Osteoblast (primary cell): ENCODE data around the gene RNF148. TPM values are rescaled to one million over a fixed set of nuclear protein-coding genes. Genes with fewer than 3 reads are reported as not detected.

Source experiments
- DNase-seq: peaks from one replicate; pipeline ENCODE4 v3.0.0; 2011; ENCODE audit warnings: low spot score, mixed read lengths; ENCODE audit not compliant: insufficient read length; ENCODE audit errors: missing footprints
- H2AFZ ChIP-seq: 2 replicates; pipeline ENCODE4 v1.6.0; 2011; ENCODE audit warnings: mild to moderate bottlenecking, low read length
- H3K27ac ChIP-seq: 2 replicates; pipeline ENCODE4 v1.5.1; 2011; ENCODE audit warnings: mild to moderate bottlenecking, low read depth, low read length, moderate library complexity
- H3K27me3 ChIP-seq: 2 replicates; pipeline ENCODE4 v1.6.0; 2012; ENCODE audit warnings: mild to moderate bottlenecking, control low read depth, inconsistent platforms, low read length, moderate library complexity; ENCODE audit not compliant: insufficient read depth
- H3K36me3 ChIP-seq: 2 replicates; pipeline ENCODE4 v1.5.1; 2011; ENCODE audit warnings: mild to moderate bottlenecking, low read length, control low read depth, moderate library complexity; ENCODE audit not compliant: insufficient read depth
- H3K4me1 ChIP-seq: 2 replicates; pipeline ENCODE4 v1.5.1; 2011; ENCODE audit warnings: mild to moderate bottlenecking, low read length, control low read depth, moderate library complexity; ENCODE audit not compliant: insufficient read depth
- H3K4me2 ChIP-seq: 2 replicates; pipeline ENCODE4 v1.6.0; 2011; ENCODE audit warnings: mild to moderate bottlenecking, low read length; ENCODE audit not compliant: insufficient read depth
- H3K4me3 ChIP-seq: fragments of 200-600 bp; sonication (generic); 3 replicates; pipeline ENCODE4 v1.5.1; 2012; ENCODE audit warnings: mild to moderate bottlenecking, low read length, inconsistent platforms; ENCODE audit not compliant: insufficient read depth
- H3K79me2 ChIP-seq: 2 replicates; pipeline ENCODE4 v1.6.0; 2012; ENCODE audit warnings: mild to moderate bottlenecking, low read length, control low read depth, inconsistent platforms; ENCODE audit not compliant: insufficient read depth
- H3K9me3 ChIP-seq: 2 replicates; pipeline ENCODE4 v1.5.1; 2011; ENCODE audit warnings: low read depth, low read length, control low read depth
- H4K20me1 ChIP-seq: 2 replicates; pipeline ENCODE4 v1.6.0; 2012; ENCODE audit warnings: mild to moderate bottlenecking, low read length, control low read depth; ENCODE audit not compliant: insufficient read depth
- CTCF ChIP-seq: IDR thresholded peaks from 2 replicates; pipeline ENCODE4 v1.5.1; 2011; ENCODE audit warnings: mild to moderate bottlenecking, low read depth, low read length, moderate library complexity; ENCODE audit errors: extremely low read depth
- total RNA-seq: library from RNA; depleted of rRNA; stranded (reverse); fragments of >200 nt; gene quantifications from 2 replicates; pipeline ENCODE4 v1.2.3, GENCODE V29; 2012

RNF148 gene
- total RNA-seq, 1 donor: 0.72 TPM

GRCh38 chr7:122672536-122672935 is 30.2 kb downstream of the RNF148 start:
- Histone ChIP-seq H3K27ac (no peak overlapping the region), H3K4me3 (no peak overlapping the region)

DNA sequence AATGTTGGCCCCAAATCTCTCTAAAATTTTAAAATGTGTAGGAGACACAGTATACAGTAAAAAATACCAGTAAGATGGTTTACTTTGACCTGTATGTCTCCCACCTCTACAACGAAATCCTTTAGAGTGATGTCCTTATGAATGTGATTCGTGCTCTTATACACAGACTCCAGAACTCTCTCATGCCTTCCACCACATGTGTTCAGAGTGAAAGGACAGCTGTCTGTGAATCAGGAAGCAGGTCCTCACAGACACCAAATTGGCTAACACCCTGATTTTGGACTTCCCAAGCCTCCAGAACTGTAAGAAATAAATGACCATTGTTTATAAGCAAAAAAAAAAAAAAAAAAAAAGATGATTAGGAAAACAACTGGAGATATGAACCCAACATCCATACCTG is 39.0 kb downstream of the RNF148 start:
- Histone ChIP-seq H3K79me2 (no peaks in the 10 kb centered on the region), H4K20me1 (no peaks in the 10 kb centered on the region), H3K4me3 (no peak overlapping the region), H3K4me1 (no peaks in the 10 kb centered on the region), H3K27me3 (no peaks in the 10 kb centered on the region), H3K36me3 (no peaks in the 10 kb centered on the region), H2AFZ (no peak overlapping the region), H3K9me3 (no peaks in the 10 kb centered on the region), H3K4me2 (no peak overlapping the region), H3K27ac (no peak overlapping the region)
- no peak for DNase-seq
- no peak for TF ChIP-seq CTCF

More at GRCh38 chr7:122672536-122672935, 30.2 kb downstream of the RNF148 start:
- DNase-seq: no peak
- Histone ChIP-seq H3K4me2 (no peak overlapping the region), H3K4me1 (no peaks in the 10 kb centered on the region), H4K20me1 (no peaks in the 10 kb centered on the region), H3K36me3 (no peaks in the 10 kb centered on the region), H3K9me3 (no peaks in the 10 kb centered on the region), H3K79me2 (no peaks in the 10 kb centered on the region), H2AFZ (no peak overlapping the region), H3K27me3 (no peaks in the 10 kb centered on the region)
- no peak for TF ChIP-seq CTCF

GRCh38 chr7:122658856-122659255 is 43.9 kb downstream of the RNF148 start:
- no peak for TF ChIP-seq CTCF
- H3K4me2 ChIP-seq: no peak overlapping the region
- no peaks in the 10 kb centered on the region for H4K20me1 ChIP-seq
- H2AFZ ChIP-seq: no peak overlapping the region
- H3K27me3 ChIP-seq: no peaks in the 10 kb centered on the region
- no peaks in the 10 kb centered on the region for H3K4me1 ChIP-seq
- H3K27ac ChIP-seq: no peak overlapping the region
- H3K36me3 ChIP-seq: no peaks in the 10 kb centered on the region
- no peaks in the 10 kb centered on the region for H3K9me3 ChIP-seq
- H3K4me3 ChIP-seq: no peak overlapping the region
- H3K79me2 ChIP-seq: no peaks in the 10 kb centered on the region
- DNase-seq: no peak

DNA sequence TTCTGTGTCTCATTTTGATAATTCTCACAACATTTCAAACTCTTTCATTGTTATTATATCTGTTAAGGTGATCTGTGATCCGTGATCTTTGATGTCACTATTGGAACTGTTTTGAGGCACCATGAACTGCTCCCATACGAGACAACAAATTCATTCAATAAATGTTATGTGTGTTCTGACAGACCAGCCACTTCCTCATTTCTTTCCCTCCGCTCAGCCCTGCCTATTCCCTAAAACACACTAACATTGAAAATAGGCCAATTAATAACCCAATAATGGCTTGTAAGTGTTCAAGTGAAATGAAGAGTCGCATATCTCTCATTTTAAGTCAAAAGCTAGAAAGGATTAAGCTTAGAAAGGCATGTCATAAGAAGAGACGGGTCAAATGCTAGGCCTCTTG is 49.0 kb downstream of the RNF148 start:
- no peaks in the 10 kb centered on the region for H3K36me3 ChIP-seq
- no peak for DNase-seq
- no peaks in the 10 kb centered on the region for H3K27me3 ChIP-seq
- no peak overlapping the region for H2AFZ ChIP-seq
- H3K4me2 ChIP-seq: no peak overlapping the region
- H4K20me1 ChIP-seq: no peaks in the 10 kb centered on the region
- H3K79me2 ChIP-seq: no peaks in the 10 kb centered on the region
- H3K4me3 ChIP-seq: no peak overlapping the region
- H3K27ac ChIP-seq: no peak overlapping the region
- no peaks in the 10 kb centered on the region for H3K9me3 ChIP-seq
- TF ChIP-seq CTCF: no peak
- H3K4me1 ChIP-seq: no peaks in the 10 kb centered on the region
